ENCODE results near the gene RGS9. TPM values are rescaled to one million over a fixed set of nuclear protein-coding genes. Genes with fewer than 3 reads are reported as not detected.

RGS9 gene
- total RNA-seq, 1 experiment from 2014 or later: 0.49 TPM

DNA sequence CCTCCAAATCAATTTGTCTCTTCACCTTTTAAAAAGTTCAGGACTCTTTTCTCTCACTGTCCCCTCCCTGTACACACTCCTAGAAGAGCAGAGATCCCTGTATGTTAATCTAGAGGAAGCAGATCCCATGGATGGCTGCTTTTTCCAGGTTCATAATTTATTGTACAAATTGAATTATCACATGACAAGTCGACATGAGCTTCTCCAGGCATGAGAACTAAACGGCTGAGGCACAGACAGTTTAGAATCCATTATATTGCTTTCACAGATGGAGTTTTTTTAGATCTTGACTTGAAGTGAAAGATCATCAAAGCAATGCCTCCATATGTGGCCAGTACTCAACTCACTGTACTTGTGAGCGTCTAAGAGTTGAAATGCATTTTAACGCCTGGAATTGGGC is 47.9 kb downstream of the RGS9 start:
- H3K36me3 Mint-ChIP-seq (ENCODE audit: insufficient read depth, unreplicated experiment): no peaks in the 10 kb centered on the region
- no peak overlapping the region for H3K4me3 Mint-ChIP-seq (ENCODE audit: unreplicated experiment)
- H3K4me1 Mint-ChIP-seq (ENCODE audit: insufficient read depth, unreplicated experiment): peaks cover 6% of the 10 kb centered on the region
- TF ChIP-seq, protein P1, sequence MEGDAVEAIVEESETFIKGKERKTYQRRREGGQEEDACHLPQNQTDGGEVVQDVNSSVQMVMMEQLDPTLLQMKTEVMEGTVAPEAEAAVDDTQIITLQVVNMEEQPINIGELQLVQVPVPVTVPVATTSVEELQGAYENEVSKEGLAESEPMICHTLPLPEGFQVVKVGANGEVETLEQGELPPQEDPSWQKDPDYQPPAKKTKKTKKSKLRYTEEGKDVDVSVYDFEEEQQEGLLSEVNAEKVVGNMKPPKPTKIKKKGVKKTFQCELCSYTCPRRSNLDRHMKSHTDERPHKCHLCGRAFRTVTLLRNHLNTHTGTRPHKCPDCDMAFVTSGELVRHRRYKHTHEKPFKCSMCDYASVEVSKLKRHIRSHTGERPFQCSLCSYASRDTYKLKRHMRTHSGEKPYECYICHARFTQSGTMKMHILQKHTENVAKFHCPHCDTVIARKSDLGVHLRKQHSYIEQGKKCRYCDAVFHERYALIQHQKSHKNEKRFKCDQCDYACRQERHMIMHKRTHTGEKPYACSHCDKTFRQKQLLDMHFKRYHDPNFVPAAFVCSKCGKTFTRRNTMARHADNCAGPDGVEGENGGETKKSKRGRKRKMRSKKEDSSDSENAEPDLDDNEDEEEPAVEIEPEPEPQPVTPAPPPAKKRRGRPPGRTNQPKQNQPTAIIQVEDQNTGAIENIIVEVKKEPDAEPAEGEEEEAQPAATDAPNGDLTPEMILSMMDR (IDR thresholded peaks at IDR 0.05; ENCODE audit: unreplicated experiment): no peak
- no peak overlapping the region for H3K27ac Mint-ChIP-seq (ENCODE audit: low read depth, unreplicated experiment)
- H3K27me3 Mint-ChIP-seq (ENCODE audit: insufficient read depth, unreplicated experiment): peaks cover 15% of the 10 kb centered on the region
- DNase-seq (ENCODE audit: unreplicated experiment): no peak
- no peaks in the 10 kb centered on the region for H3K9me3 Mint-ChIP-seq (ENCODE audit: unreplicated experiment)
- ChIA-PET POLR2A (interaction anchor here (1.3 kb wide), 1 partner anchor 20 kb away, joined by 4 read pairs; no protein-coding TSS in a partner anchor), CTCF (interaction anchor here (0.6 to 0.7 kb wide), 2 partner anchors 48 to 887 kb away, joined by 3 read pairs; partner anchors contain the start of gene RGS9)
- intact Hi-C loops (cut with micrococcal nuclease): no loop called here
- BruUV-seq (replicated peaks): no TSS peak

GRCh38 chr17:65185668-65186382 is 48.7 kb downstream of the RGS9 start:
- H3K4me3 Mint-ChIP-seq (ENCODE audit: unreplicated experiment): no peak overlapping the region
- CTCF ChIA-PET: interaction anchor here (0.8 kb wide), 1 partner anchor 17 kb away, joined by 3 read pairs; no protein-coding TSS in a partner anchor
- peaks cover 6% of the 10 kb centered on the region for H3K4me1 Mint-ChIP-seq (ENCODE audit: insufficient read depth, unreplicated experiment)
- POLR2A ChIA-PET: interaction anchor here (0.6 to 1.3 kb wide), 2 partner anchors 14 to 21 kb away, joined by 3 to 4 read pairs; no protein-coding TSS in a partner anchor
- no peaks in the 10 kb centered on the region for H3K36me3 Mint-ChIP-seq (ENCODE audit: insufficient read depth, unreplicated experiment)
- DNase-seq (ENCODE audit: unreplicated experiment): no peak
- TF ChIP-seq, protein P1 (IDR thresholded peaks at IDR 0.05; ENCODE audit: unreplicated experiment): no peak
- intact Hi-C loops (cut with micrococcal nuclease): no loop called here
- no peak overlapping the region for H3K27ac Mint-ChIP-seq (ENCODE audit: low read depth, unreplicated experiment)
- BruUV-seq (replicated peaks): no TSS peak
- no peaks in the 10 kb centered on the region for H3K9me3 Mint-ChIP-seq (ENCODE audit: unreplicated experiment)
- H3K27me3 Mint-ChIP-seq (ENCODE audit: insufficient read depth, unreplicated experiment): peaks cover 15% of the 10 kb centered on the region

GRCh38 chr17:65190467-65191097 is 53.4 kb downstream of the RGS9 start:
- Mint-ChIP-seq H3K4me1 (ENCODE audit: insufficient read depth, unreplicated experiment) (peaks cover 6% of the 10 kb centered on the region), H3K27me3 (ENCODE audit: insufficient read depth, unreplicated experiment) (no peaks in the 10 kb centered on the region), H3K27ac (ENCODE audit: low read depth, unreplicated experiment) (no peak overlapping the region), H3K36me3 (ENCODE audit: insufficient read depth, unreplicated experiment) (no peaks in the 10 kb centered on the region), H3K9me3 (ENCODE audit: unreplicated experiment) (no peaks in the 10 kb centered on the region), H3K4me3 (ENCODE audit: unreplicated experiment) (no peak overlapping the region)
- TF ChIP-seq, protein P1 (IDR thresholded peaks at IDR 0.05; ENCODE audit: unreplicated experiment): no peak
- no TSS peak for BruUV-seq (replicated peaks)
- ChIA-PET POLR2A (no interaction called here), CTCF (interaction anchor here (0.5 to 1.0 kb wide), 3 partner anchors 153 to 1007 kb away, joined by 3 read pairs; no protein-coding TSS in a partner anchor)
- intact Hi-C loops (cut with micrococcal nuclease): loop anchor here (5.0 kb wide), 1 partner anchor 133 kb away; the partner anchor contains the start of gene GNA13
- peak; percentile 11 for DNase-seq (ENCODE audit: unreplicated experiment)
